Pancreas (tissue), 10 donors: ENCODE measurements around the gene UBE2J2. TPM values are rescaled to one million over a fixed set of nuclear protein-coding genes. Genes with fewer than 3 reads are reported as not detected.

Experiments used
- ATAC-seq, 4 donors: fragments of 200-7000 bp; cut with Tn5 transposase; one replicate each; pipeline versions ENCODE4 v1.8.0 to v1.9.1; 2020; ENCODE audit warnings: mild to moderate bottlenecking in 4 of 4, moderate library complexity in 4 of 4
- DNase-seq, 6 donors: peaks; one replicate each; pipeline ENCODE4 v3.0.0-alpha.2; 2020
- FAIRE-seq: peaks from 2 replicates; lab custom pipeline; 2012; peaks lifted over from hg19 to GRCh38; lab: Jason Lieb, UNC
- H3K27ac ChIP-seq, 4 donors: fragments of 200-600 bp; sonication (generic); 1 replicate in 3 of 4; 2 replicates in 1 of 4; pipeline versions ENCODE4 v1.5.0 to v1.8.0; 2020
- H3K27me3 ChIP-seq, 4 donors: fragments of 200-600 bp; one replicate each; pipeline ENCODE4 v1.8.0; 2021
- H3K36me3 ChIP-seq, 3 donors: fragments of 200-600 bp; sonication (generic) in 1 of 3; one replicate each; pipeline versions ENCODE4 v1.5.0 to v1.8.0; 2020 to 2021
- H3K4me1 ChIP-seq, 3 donors: fragments of 200-600 bp; one replicate each; pipeline ENCODE4 v1.8.0; 2021
- H3K4me3 ChIP-seq, 4 donors: fragments of 200-600 bp; sonication (generic) in 2 of 4; one replicate each; pipeline versions ENCODE4 v1.5.0 to v1.8.0; 2020 to 2021
- H3K9me3 ChIP-seq, 4 donors: fragments of 200-600 bp; one replicate each; pipeline ENCODE4 v1.8.0; 2021
- WGBS, 2 donors: extraction: QIAGEN DNeasy Blood & Tissue Kit; methylation state at CpG; one replicate each; pipeline ENCODE4 v1.1.7; 2013; 5-methylcytosine and 5-hydroxymethylcytosine counted together
- intact Hi-C, 3 donors: fragments of 100-400 bp; cut with DNase I; formaldehyde crosslinking; loops; one replicate each; pipeline versions ENCODE4 v1.11.1 to v1.14.2; 2022
- polyA plus RNA-seq, 2 donors: library from polyadenylated mRNA; stranded (reverse); fragments of 200-250 nt; gene quantifications; one replicate each; pipeline ENCODE4 v1.2.3, GENCODE V29; 2013
- total RNA-seq, 6 donors: library from RNA; stranded (reverse); fragmentation: NEBNext Ultra II Directional in 4 of 6; extraction: Animal tissue kit (Norgen Biotek cat#: 25700) in 4 of 6; gene quantifications; one replicate each; pipeline versions ENCODE4 v1.2.1 to v1.2.4, GENCODE V29; 2021 to 2023
- TF ChIP-seq, protein P1 (sequence below), 4 donors: fragments of 200-600 bp; sonication (generic) in 3 of 4; IDR thresholded peaks; one replicate each; pipeline versions ENCODE4 v1.5.0 to v1.8.0; 2021; ENCODE audit warnings: antibody characterized with exemption in 4 of 4
- donor health status: healthy with polysubstance abuse.
- donor health status: DM: no; HTN: no; CAD: no; lungs with moderate emphysema.
- donor health status: DM: no; HTN: no; CAD: no.
- donor health status: control.
- donor health status: control.
- donor health status: Bipolar disorder and iron deficiency.
- donor health status: DM: yes; HTN: yes; CAD: no.
- donor health status: DM: no; HTN: no; CAD: no.
- donor health status: DM: no; HTN: no; CAD: no.
- donor health status: DM: yes; HTN: yes; CAD: no.

UBE2J2 gene
- total and polyA plus RNA-seq, 8 donors: 20.8 to 44.5 (median 22.7) TPM

DNA sequence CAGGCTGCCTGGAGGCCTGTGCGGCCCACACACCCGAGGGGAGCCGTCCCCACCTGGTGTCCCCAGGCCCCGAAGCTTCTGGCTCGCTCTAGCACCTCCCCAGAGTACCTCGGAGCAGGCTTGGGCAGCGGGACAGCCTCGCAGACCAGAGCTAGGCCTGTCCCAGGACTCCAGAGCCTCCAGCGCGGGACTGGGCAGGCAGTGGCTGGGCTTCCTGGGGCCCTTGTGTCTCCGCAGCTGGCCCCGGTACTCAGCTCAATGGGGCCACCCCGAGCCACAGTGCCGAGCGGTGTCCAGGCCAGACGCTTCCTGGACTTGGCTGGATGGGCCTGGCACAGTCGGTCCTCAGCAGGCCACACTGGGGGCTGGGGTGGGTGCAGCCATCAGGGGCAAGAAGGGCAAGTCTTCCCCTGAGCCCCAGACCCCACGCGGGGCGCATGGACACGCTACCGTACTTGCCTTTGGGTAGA is 11.5 kb upstream of the UBE2J2 start:
- no peak for ATAC-seq
- Histone ChIP-seq H3K9me3 (no peaks in the 10 kb centered on the region), H3K27ac (no peak overlapping the region), H3K4me3 (no peak overlapping the region), H3K36me3 (no peaks in the 10 kb centered on the region), H3K4me1 (peaks cover 5 to 11% (median 10%) of the 10 kb centered on the region in 3 donors), H3K27me3 (peaks cover 0 to 4% (median 0%) of the 10 kb centered on the region in 4 donors)
- 92 to 93% methylated on average over 22 of the region's 22 CpGs for WGBS, 2 donors
- FAIRE-seq: no peak
- TF ChIP-seq, protein P1, sequence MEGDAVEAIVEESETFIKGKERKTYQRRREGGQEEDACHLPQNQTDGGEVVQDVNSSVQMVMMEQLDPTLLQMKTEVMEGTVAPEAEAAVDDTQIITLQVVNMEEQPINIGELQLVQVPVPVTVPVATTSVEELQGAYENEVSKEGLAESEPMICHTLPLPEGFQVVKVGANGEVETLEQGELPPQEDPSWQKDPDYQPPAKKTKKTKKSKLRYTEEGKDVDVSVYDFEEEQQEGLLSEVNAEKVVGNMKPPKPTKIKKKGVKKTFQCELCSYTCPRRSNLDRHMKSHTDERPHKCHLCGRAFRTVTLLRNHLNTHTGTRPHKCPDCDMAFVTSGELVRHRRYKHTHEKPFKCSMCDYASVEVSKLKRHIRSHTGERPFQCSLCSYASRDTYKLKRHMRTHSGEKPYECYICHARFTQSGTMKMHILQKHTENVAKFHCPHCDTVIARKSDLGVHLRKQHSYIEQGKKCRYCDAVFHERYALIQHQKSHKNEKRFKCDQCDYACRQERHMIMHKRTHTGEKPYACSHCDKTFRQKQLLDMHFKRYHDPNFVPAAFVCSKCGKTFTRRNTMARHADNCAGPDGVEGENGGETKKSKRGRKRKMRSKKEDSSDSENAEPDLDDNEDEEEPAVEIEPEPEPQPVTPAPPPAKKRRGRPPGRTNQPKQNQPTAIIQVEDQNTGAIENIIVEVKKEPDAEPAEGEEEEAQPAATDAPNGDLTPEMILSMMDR (IDR thresholded peaks at IDR 0.05): no peak
- peak in 2 of 6 donors; percentile 23 to 72 for DNase-seq
- intact Hi-C loops: loop anchor here in 1 of 3 donors (10.0 kb wide), 1 partner anchor 300 kb away; the partner anchor contains the start of gene PERM1

DNA sequence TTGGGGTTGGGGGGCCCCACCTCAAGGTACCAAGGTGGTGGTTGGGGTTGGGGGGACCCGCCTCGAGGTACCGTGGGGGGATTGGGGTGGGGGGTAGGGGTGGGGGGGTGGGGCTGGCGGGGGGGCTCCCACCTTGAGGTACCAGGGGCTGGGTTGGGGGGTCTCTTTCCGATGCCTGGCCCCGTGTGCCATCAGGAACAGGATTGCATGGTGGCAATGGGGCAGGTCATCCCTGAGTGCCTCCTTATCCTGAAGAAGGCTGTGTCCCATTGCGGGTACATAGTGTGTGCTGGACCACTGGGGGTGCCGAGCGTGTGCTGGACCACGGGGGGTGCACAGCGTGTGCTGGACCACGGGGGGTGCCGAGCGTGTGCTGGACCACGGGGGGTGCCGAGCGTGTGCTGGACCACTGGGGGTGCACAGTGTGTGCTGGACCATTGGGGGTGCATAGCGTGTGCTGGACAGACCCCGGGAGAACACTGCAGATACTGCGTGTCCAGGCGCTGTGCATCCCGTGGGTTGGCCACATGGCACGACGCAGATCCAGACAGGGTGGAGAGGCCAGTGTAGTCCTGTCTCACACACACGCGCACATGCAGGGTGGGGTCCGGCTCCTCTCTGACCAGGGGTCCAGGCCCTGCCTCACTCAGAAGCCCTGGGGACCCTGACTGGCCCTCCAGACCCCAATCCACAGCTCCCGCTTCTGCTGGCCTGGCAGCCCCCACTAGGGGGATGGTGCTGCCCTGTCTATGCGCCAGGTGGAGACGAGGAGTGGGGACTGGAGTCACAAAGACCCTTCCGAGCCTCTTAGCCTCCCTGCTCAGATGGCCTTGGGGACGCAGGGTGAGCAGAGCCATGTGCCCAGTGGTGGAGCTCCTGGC is 10.8 kb upstream of the UBE2J2 start:
- H3K9me3 ChIP-seq: no peaks in the 10 kb centered on the region
- ATAC-seq: no peak
- H3K27me3 ChIP-seq: peaks cover 0 to 4% (median 0%) of the 10 kb centered on the region in 4 donors
- FAIRE-seq: no peak
- H3K27ac ChIP-seq: no peak overlapping the region
- DNase-seq: peak in 3 of 6 donors; percentile 22 to 74 (median 45)
- peaks cover 5 to 11% (median 10%) of the 10 kb centered on the region in 3 donors for H3K4me1 ChIP-seq
- 74 to 88% methylated on average over 27 to 32 of the region's 32 CpGs for WGBS, 2 donors
- no peak overlapping the region for H3K4me3 ChIP-seq
- intact Hi-C loops: loop anchor here in 1 of 3 donors (10.0 kb wide), 1 partner anchor 300 kb away; the partner anchor contains the start of gene PERM1
- TF ChIP-seq, protein P1 (IDR thresholded peaks at IDR 0.05): no peak
- H3K36me3 ChIP-seq: no peaks in the 10 kb centered on the region

DNA sequence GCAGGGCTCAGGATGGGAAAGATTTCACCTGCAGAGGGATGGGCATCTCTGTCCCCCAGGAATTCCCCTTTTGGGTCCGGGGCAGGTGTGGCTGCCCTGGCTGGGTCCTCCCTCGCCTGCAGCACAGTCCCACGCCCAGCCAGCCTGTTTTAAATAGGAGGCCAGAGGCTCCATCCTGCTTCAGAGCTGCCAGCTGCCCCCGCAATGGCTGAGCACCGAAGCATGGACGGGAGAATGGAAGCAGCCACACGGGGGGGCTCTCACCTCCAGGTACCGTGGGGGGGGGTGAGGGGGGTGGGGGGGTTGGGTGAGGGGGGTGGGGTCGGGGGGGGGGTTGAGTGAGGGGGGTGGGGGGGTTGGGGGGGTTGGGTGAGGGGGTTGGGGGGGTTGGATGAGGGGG is 10.2 kb upstream of the UBE2J2 start:
- Histone ChIP-seq H3K27ac (no peak overlapping the region), H3K4me3 (no peak overlapping the region), H3K9me3 (no peaks in the 10 kb centered on the region), H3K4me1 (peaks cover 5 to 11% (median 10%) of the 10 kb centered on the region in 3 donors), H3K27me3 (peaks cover 0 to 4% (median 0%) of the 10 kb centered on the region in 4 donors), H3K36me3 (no peaks in the 10 kb centered on the region)
- 10 to 26% methylated on average over 8 of the region's 9 CpGs for WGBS, 2 donors
- FAIRE-seq (no peak), ATAC-seq (no peak), DNase-seq (peak in 2 of 6 donors; percentile 30 to 55)
- intact Hi-C loops: loop anchor here in 1 of 3 donors (10.0 kb wide), 1 partner anchor 299 kb away; the partner anchor contains the start of gene PERM1
- TF ChIP-seq, protein P1 (IDR thresholded peaks at IDR 0.05): no peak

DNA sequence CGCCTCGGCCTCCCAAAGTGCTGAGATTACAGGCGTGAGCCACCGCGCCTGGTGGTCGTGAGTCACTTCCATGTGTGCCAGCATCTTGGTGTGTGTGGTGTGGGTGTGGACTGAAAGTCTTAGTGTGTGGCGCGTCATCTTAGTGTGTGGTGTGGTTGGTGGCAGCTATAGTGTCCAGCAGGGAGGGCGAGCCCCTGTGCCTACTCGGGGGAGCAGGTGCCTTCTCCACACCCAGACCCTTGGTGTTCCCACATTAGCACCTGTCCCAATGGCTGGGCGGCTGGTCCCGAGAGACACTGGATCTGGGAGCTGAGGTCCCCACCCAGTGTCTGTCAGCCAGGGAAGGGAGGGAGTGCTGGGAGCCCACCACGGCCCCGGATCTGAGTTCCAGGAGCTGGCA is 9.3 kb upstream of the UBE2J2 start:
- FAIRE-seq: no peak

More for the DNA sequence above, 9.3 kb upstream of the UBE2J2 start:
- Histone ChIP-seq H3K27ac (no peak overlapping the region), H3K36me3 (no peaks in the 10 kb centered on the region), H3K4me1 (peaks cover 5 to 11% (median 10%) of the 10 kb centered on the region in 3 donors), H3K4me3 (no peak overlapping the region), H3K9me3 (no peaks in the 10 kb centered on the region), H3K27me3 (peaks cover 0 to 4% (median 0%) of the 10 kb centered on the region in 4 donors)
- TF ChIP-seq, protein P1 (IDR thresholded peaks at IDR 0.05): no peak
- intact Hi-C loops: loop anchor here in 1 of 3 donors (10.0 kb wide), 1 partner anchor 298 kb away; the partner anchor contains the start of gene PERM1
- ATAC-seq: no peak
- peak in 1 of 6 donors; percentile 42 for DNase-seq
- WGBS, 2 donors: 80 to 85% methylated on average over 14 of the region's 14 CpGs
